Ovary (tissue), 9 donors: ENCODE results near the gene NR5A2. TPM values are rescaled to one million over a fixed set of nuclear protein-coding genes. Genes with fewer than 3 reads are reported as not detected.

Source experiments
- DNase-seq, 5 donors: peaks; one replicate each; pipeline ENCODE4 v3.0.0-alpha.2; 2019 to 2020
- H3K27ac ChIP-seq, 2 donors: fragments of 200-600 bp; one replicate each; pipeline versions ENCODE4 v1.5.1 to v1.8.0; 2019 to 2022
- H3K27me3 ChIP-seq: fragments of 200-600 bp; one replicate; pipeline ENCODE4 v1.8.0; 2022
- H3K36me3 ChIP-seq: fragments of 200-600 bp; sonication (generic); one replicate; pipeline ENCODE4 v1.5.1; 2019
- H3K4me1 ChIP-seq: one replicate; pipeline ENCODE4 v1.8.1; 2013; ENCODE audit warnings: mild to moderate bottlenecking, moderate library complexity; ENCODE audit not compliant: insufficient read depth
- H3K4me3 ChIP-seq: fragments of 200-600 bp; sonication (generic); one replicate; pipeline ENCODE4 v1.5.1; 2017
- H3K9me3 ChIP-seq, 2 donors: fragments of 200-600 bp in 1 of 2; sonication (generic) in 1 of 2; one replicate each; pipeline versions ENCODE4 v1.5.1 to v1.8.1; 2013 to 2019; ENCODE audit warnings: mild to moderate bottlenecking in 1 of 2, moderate library complexity in 1 of 2
- EP300 ChIP-seq: sonication (generic); formaldehyde crosslinking; IDR thresholded peaks from one replicate; pipeline ENCODE4 v1.6.1; 2017; ENCODE audit warnings: antibody characterized with exemption
- POLR2A ChIP-seq: fragments of 450-650 bp; IDR thresholded peaks from one replicate; pipeline ENCODE4 v1.6.1; 2017; ENCODE audit warnings: antibody characterized with exemption, mild to moderate bottlenecking, moderate library complexity
- WGBS, 3 donors: extraction: QIAGEN DNeasy Blood & Tissue Kit in 1 of 3; methylation state at CpG; one replicate each; pipeline versions ENCODE4 v1.1.5 to v1.1.7; 2013 to 2017; 5-methylcytosine and 5-hydroxymethylcytosine counted together
- intact Hi-C, 4 donors: fragments of 100-400 bp; cut with DNase I; formaldehyde crosslinking; loops; one replicate each; pipeline versions ENCODE4 v1.11.0 to v1.15.1; 2022 to 2023
- polyA plus RNA-seq, 2 donors: library from polyadenylated mRNA; stranded (reverse); fragments of 200-250 nt in 1 of 2; fragments of 350-450 nt in 1 of 2; fragmentation: Illumina TruSeq in 1 of 2; extraction: RNeasy Lipid Tissue Mini Kit (QIAGEN cat#74804) in 1 of 2; gene quantifications; one replicate each; pipeline ENCODE4 v1.2.3, GENCODE V29; 2013 to 2014
- total RNA-seq, 7 donors: library from RNA; depleted of rRNA in 2 of 7; stranded (reverse); fragments of >200 nt in 2 of 7; fragmentation: NEBNext Ultra II Directional in 3 of 7; extraction: Animal tissue kit (Norgen Biotek cat#: 25700) in 3 of 7; gene quantifications; one replicate each; pipeline versions ENCODE4 v1.1.0 to v1.2.4, GENCODE V29; 2016 to 2023
- TF ChIP-seq, protein P1 (sequence below), 3 donors: fragments of 450-650 bp in 2 of 3; fragments of 200-600 bp in 1 of 3; IDR thresholded peaks; one replicate each; pipeline versions ENCODE4 v1.5.1 to v1.8.0; 2016 to 2022; ENCODE audit warnings: antibody characterized with exemption in 3 of 3, mild to moderate bottlenecking in 1 of 3
- donor health status: DM: no; HTN: no; CAD: no; lungs with moderate emphysema.
- donor health status: DM: no; HTN: no; CAD: no.
- donor health status: Bipolar disorder and iron deficiency.
- donor health status: DM: yes; HTN: yes; CAD: no.
- donor health status: DM: no; HTN: no; CAD: no.
- donor health status: DM: yes; HTN: yes; CAD: no.

The NR5A2 gene
- total and polyA plus RNA-seq, 9 donors: 1.5 to 45.8 (median 3.0) TPM

DNA sequence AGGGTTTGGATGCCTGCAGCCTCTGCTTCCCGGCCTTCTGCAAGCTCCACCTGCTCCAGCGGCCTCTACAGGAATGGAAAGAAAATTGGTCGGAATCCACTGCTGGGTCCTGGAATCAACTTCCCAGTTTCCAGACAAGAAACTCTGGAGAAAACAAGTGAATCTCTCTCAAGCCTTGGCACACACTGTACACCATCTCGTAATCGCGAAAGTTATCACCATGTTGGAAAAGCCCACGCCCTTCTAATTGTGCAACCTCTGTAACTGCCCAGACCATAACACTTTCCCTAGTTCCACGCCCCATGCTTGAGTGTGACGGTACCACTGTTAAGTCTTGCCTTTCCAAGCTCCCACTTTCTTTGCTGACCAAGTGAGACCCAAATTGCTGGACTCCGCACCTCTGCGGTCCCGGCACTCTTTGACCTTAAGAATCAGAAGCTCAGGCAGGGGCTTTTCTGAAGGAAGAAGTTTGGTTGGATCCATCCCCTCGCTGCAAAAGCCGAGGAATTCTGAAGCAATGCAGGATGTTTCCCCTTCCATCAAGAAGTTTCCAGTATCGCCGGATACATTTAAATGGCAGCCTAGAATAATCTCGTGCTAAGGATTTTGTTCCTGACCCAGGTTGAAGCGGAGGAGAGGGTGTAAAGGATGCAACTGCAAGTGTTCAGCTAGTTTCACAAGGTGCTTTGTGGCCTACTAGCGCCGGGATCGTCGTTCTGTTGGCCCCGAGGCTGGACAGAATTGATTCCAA is 6.2 kb downstream of the NR5A2 start:
- Histone ChIP-seq H3K4me3 (no peak overlapping the region), H3K4me1 (peaks cover 3% of the 10 kb centered on the region), H3K36me3 (no peaks in the 10 kb centered on the region), H3K27ac (no peak overlapping the region), H3K9me3 (no peaks in the 10 kb centered on the region), H3K27me3 (no peaks in the 10 kb centered on the region)
- WGBS, 3 donors: 23 to 32% (median 26%) methylated on average over 23 of the region's 23 CpGs
- intact Hi-C loops: no loop called here
- DNase-seq: no peak
- TF ChIP-seq, protein P1, sequence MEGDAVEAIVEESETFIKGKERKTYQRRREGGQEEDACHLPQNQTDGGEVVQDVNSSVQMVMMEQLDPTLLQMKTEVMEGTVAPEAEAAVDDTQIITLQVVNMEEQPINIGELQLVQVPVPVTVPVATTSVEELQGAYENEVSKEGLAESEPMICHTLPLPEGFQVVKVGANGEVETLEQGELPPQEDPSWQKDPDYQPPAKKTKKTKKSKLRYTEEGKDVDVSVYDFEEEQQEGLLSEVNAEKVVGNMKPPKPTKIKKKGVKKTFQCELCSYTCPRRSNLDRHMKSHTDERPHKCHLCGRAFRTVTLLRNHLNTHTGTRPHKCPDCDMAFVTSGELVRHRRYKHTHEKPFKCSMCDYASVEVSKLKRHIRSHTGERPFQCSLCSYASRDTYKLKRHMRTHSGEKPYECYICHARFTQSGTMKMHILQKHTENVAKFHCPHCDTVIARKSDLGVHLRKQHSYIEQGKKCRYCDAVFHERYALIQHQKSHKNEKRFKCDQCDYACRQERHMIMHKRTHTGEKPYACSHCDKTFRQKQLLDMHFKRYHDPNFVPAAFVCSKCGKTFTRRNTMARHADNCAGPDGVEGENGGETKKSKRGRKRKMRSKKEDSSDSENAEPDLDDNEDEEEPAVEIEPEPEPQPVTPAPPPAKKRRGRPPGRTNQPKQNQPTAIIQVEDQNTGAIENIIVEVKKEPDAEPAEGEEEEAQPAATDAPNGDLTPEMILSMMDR (IDR thresholded peaks at IDR 0.05): no peak
- TF ChIP-seq POLR2A: no peak
- TF ChIP-seq EP300: no peak

DNA sequence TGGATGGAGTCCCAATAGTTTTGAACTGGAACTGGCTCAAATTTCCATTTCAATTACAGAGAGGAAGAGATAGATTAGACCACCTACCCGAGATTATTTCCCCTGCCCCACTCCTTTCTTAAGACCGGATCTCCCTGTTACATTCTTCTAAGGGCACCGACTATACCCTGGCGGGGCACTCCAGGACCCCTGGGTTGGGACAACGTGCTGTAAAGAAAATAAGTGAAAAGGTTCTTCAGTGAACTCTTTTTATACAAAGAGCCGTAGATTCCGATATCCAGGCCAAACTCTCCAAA is 6.7 kb downstream of the NR5A2 start:
- TF ChIP-seq, protein P1 (IDR thresholded peaks at IDR 0.05): no peak
- TF ChIP-seq POLR2A (no peak), EP300 (no peak)
- peaks cover 3% of the 10 kb centered on the region for H3K4me1 ChIP-seq
- WGBS, 3 donors: 17 to 26% (median 23%) methylated on average over 7 of the region's 7 CpGs
- DNase-seq: no peak
- H3K27ac ChIP-seq: no peak overlapping the region
- H3K27me3 ChIP-seq: no peaks in the 10 kb centered on the region
- no peaks in the 10 kb centered on the region for H3K36me3 ChIP-seq
- H3K9me3 ChIP-seq: no peaks in the 10 kb centered on the region
- intact Hi-C loops: no loop called here
- H3K4me3 ChIP-seq: no peak overlapping the region

DNA sequence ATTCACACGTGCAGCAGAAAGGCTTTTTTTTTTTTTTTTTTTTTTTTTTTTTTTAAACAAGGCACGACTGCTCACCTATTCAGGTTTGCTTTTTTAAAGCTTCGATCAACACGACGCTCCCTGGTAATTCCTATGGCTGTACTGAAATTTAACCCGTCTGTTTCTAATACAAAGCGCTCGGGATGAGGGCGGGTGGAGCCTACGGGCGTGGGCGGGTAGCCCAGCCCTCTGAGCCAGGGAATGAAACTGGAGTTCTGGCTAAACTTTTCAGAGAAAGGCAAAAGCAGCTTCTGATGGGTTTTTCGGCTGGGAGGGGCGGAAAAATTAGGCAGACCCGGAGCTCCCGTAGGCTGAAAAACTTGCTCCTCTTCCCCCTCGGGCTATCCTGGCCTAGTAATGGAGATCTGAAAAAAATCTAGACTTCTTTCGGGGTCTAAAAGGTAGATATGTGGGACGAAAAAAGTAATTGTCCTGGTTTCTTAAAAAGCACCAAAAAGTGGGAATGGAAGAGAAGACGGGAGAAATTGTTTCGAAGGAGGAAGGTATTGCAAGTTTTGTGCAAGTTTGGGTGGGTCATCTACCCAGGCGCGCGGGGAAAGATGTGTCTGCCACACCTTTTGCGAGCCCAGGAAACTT is 7.4 kb downstream of the NR5A2 start:
- DNase-seq: no peak
- no peak overlapping the region for H3K27ac ChIP-seq
- TF ChIP-seq POLR2A: no peak
- TF ChIP-seq, protein P1 (IDR thresholded peaks at IDR 0.05): no peak
- no peak for TF ChIP-seq EP300
- intact Hi-C loops: no loop called here
- H3K36me3 ChIP-seq: no peaks in the 10 kb centered on the region
- WGBS, 3 donors: 4 to 7% (median 5%) methylated on average over 25 of the region's 25 CpGs
- no peaks in the 10 kb centered on the region for H3K9me3 ChIP-seq
- H3K27me3 ChIP-seq: no peaks in the 10 kb centered on the region
- H3K4me3 ChIP-seq: no peak overlapping the region
- H3K4me1 ChIP-seq: peaks cover 6% of the 10 kb centered on the region

DNA sequence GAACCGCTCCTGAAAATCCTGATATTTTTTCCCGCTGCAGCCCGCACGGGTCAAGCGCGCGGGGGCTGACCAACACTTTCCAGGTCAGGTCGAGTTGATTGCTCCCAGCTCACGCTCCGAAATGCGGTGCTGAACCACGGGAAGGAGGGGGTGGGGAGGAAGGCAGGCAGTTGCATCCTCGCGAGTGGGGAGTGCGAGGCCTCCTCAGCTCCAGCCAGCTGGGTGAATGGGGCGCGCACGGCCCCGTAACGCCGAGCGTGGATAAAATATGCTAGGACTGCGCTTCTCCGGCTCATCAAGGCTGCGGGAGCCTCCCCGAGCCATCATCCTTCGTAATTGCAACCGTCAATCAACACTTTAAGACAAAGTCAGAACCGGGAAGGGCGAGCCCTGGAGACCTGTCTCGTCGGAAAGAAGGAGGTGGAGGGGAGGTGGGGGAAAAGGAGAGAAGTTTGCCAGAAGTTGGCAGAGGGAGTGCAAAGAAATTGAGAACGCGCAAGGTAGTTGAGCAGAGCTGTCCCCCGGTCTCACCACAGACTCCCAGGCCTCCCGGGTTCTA is 8.0 kb downstream of the NR5A2 start:
- Histone ChIP-seq H3K27me3 (no peaks in the 10 kb centered on the region), H3K4me3 (no peak overlapping the region), H3K27ac (no peak overlapping the region), H3K9me3 (no peaks in the 10 kb centered on the region), H3K4me1 (peaks cover 6% of the 10 kb centered on the region), H3K36me3 (no peaks in the 10 kb centered on the region)
- TF ChIP-seq, protein P1 (IDR thresholded peaks at IDR 0.05): no peak
- TF ChIP-seq EP300 (no peak), POLR2A (no peak)
- intact Hi-C loops: no loop called here
- WGBS, 3 donors: 3 to 6% (median 4%) methylated on average over 36 of the region's 36 CpGs
- no peak for DNase-seq
